ENCODE measurements around the gene PAPSS2. TPM values are rescaled to one million over a fixed set of nuclear protein-coding genes. Genes with fewer than 3 reads are reported as not detected.

Gene PAPSS2
- total RNA-seq, 1 donor from 2014 or later: 1.3 TPM

GRCh38 chr10:87786421-87786820 is 126.7 kb downstream of the PAPSS2 start:
- H3K4me3 Mint-ChIP-seq: no peak overlapping the region
- no peak for TF ChIP-seq CTCF (conservative IDR thresholded peaks at IDR 0.05)
- no peak for DNase-seq (ENCODE audit: low read depth, low spot score)
- H3K4me1 Mint-ChIP-seq: no peaks in the 10 kb centered on the region
- H3K27ac Mint-ChIP-seq (ENCODE audit: unreplicated experiment): no peak overlapping the region
- H3K36me3 Mint-ChIP-seq (ENCODE audit: low read depth): peaks cover 16% of the 10 kb centered on the region
- no peaks in the 10 kb centered on the region for H3K9me3 Mint-ChIP-seq
- no peaks in the 10 kb centered on the region for H3K27me3 Mint-ChIP-seq (ENCODE audit: low read depth)

- Mint-ChIP-seq H3K9me3 (no peaks in the 10 kb centered on the region), H3K4me3 (no peak overlapping the region), H3K36me3 (ENCODE audit: low read depth) (peaks cover 14% of the 10 kb centered on the region), H3K4me1 (no peaks in the 10 kb centered on the region), H3K27ac (ENCODE audit: unreplicated experiment) (no peak overlapping the region), H3K27me3 (ENCODE audit: low read depth) (no peaks in the 10 kb centered on the region)
- no peak for DNase-seq (ENCODE audit: low read depth, low spot score)
- no peak for TF ChIP-seq CTCF (conservative IDR thresholded peaks at IDR 0.05)
These were observed 130.5 kb downstream of the PAPSS2 start for GRCh38 chr10:87790185-87790584.

GRCh38 chr10:87794285-87794684 is 134.6 kb downstream of the PAPSS2 start:
- Mint-ChIP-seq H3K27ac (ENCODE audit: unreplicated experiment) (no peak overlapping the region), H3K4me1 (no peaks in the 10 kb centered on the region), H3K4me3 (no peak overlapping the region), H3K36me3 (ENCODE audit: low read depth) (peaks cover 32% of the 10 kb centered on the region), H3K9me3 (peaks cover 5% of the 10 kb centered on the region), H3K27me3 (ENCODE audit: low read depth) (no peaks in the 10 kb centered on the region)
- no peak for TF ChIP-seq CTCF (conservative IDR thresholded peaks at IDR 0.05)
- DNase-seq (ENCODE audit: low read depth, low spot score): no peak

Other genes with a start within 250 kb of the PAPSS2 start
- gene MINPP1, start 155.0 kb upstream of the PAPSS2 start, total RNA-seq: 23.9 TPM in 2 replicates
- 43.6 and 47.5 TPM in 2 replicates for gene ATAD1, start 158.3 kb downstream of the PAPSS2 start, total RNA-seq
- 0.98 and 1.1 TPM in 2 replicates for gene KLLN, start 203.7 kb downstream of the PAPSS2 start, total RNA-seq
- gene PTEN, start 203.7 kb downstream of the PAPSS2 start, total RNA-seq: 52.5 and 59.8 TPM in 2 replicates